ENCODE measurements around the gene ID4.
A peak's percentile ranks its signal among the peaks of the same experiment; 100 is the strongest.

The ID4 gene

GRCh38 chr6:19865178-19865577, 28.0 kb downstream of the ID4 start:
- no peak for TF ChIP-seq CTCF (IDR thresholded peaks at IDR 0.05; ENCODE audit: low read depth, low read length, missing control alignments)
- no peak for DNase-seq (ENCODE audit: extremely low read depth, low read depth)
- no peak overlapping the region for H3K4me3 ChIP-seq (replicated peaks; ENCODE audit: low read depth, low read length)

- H3K4me3 ChIP-seq (replicated peaks; ENCODE audit: low read depth, low read length) = no peak overlapping the region
- TF ChIP-seq CTCF (IDR thresholded peaks at IDR 0.05; ENCODE audit: low read depth, low read length, missing control alignments) = no peak
- no peak for DNase-seq (ENCODE audit: extremely low read depth, low read depth)
Observed at GRCh38 chr6:19866173-19866984, 29.2 kb downstream of the ID4 start.

GRCh38 chr6:19866985-19867627, 29.9 kb downstream of the ID4 start:
- no peak for TF ChIP-seq CTCF (IDR thresholded peaks at IDR 0.05; ENCODE audit: low read depth, low read length, missing control alignments)
- no peak overlapping the region for H3K4me3 ChIP-seq (replicated peaks; ENCODE audit: low read depth, low read length)
- peak; percentile 24 for DNase-seq (ENCODE audit: extremely low read depth, low read depth)

GRCh38 chr6:19869464-19869863, 32.3 kb downstream of the ID4 start:
- TF ChIP-seq CTCF (IDR thresholded peaks at IDR 0.05; ENCODE audit: low read depth, low read length, missing control alignments) = no peak
- DNase-seq (ENCODE audit: extremely low read depth, low read depth) = no peak
- H3K4me3 ChIP-seq (replicated peaks; ENCODE audit: low read depth, low read length) = no peak overlapping the region

- TF ChIP-seq CTCF (IDR thresholded peaks at IDR 0.05; ENCODE audit: low read depth, low read length, missing control alignments) = no peak
- H3K4me3 ChIP-seq (replicated peaks; ENCODE audit: low read depth, low read length) = no peak overlapping the region
- DNase-seq (ENCODE audit: extremely low read depth, low read depth) = no peak
Observed at GRCh38 chr6:19870322-19870721, 33.2 kb downstream of the ID4 start.

GRCh38 chr6:19873031-19873430, 35.9 kb downstream of the ID4 start:
- no peak overlapping the region for H3K4me3 ChIP-seq (replicated peaks; ENCODE audit: low read depth, low read length)
- peak; percentile 44 for TF ChIP-seq CTCF (IDR thresholded peaks at IDR 0.05; ENCODE audit: low read depth, low read length, missing control alignments)
- no peak for DNase-seq (ENCODE audit: extremely low read depth, low read depth)
